ENCODE data around the gene DCLK2.
A peak's percentile ranks its signal among the peaks of the same experiment; 100 is the strongest.

GRCh38 chr4:150242820-150243458 lies 164.7 kb downstream of the DCLK2 start:
- TF ChIP-seq CTCF (IDR thresholded peaks at IDR 0.05; ENCODE audit: low read length) (peak; percentile 88), EZH2 (IDR thresholded peaks at IDR 0.05; ENCODE audit: borderline replicate concordance, low read length) (no peak)

Measured in OCI-LY1 (cell line).